ENCODE results near the gene CGB2.
"Not testable (repeated sequence)": the region's sequence is repeated elsewhere in the genome, so short reads cannot be mapped to it uniquely, and the experiment has no call there.

Gene CGB2

DNA sequence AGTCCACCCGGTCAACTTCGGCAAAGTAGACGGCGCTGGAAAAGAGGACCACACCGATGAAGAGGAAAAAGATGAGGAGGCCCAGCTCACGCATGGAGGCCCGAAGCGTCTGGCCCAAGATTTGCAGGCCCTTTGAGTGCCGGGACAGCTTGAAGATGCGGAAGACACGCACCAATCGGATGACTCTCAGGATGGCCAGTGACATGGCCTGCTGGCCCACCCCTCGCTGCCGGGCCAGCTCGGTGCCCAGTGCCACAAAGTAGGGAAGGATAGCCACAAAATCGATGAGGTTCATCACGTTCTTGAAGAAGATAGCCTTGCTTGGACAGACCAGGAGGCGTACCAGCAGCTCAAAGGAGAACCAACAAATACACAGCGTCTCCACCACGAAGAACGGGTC lies 38.7 kb downstream of the CGB2 start:
- DNase-seq: no peak

DNA sequence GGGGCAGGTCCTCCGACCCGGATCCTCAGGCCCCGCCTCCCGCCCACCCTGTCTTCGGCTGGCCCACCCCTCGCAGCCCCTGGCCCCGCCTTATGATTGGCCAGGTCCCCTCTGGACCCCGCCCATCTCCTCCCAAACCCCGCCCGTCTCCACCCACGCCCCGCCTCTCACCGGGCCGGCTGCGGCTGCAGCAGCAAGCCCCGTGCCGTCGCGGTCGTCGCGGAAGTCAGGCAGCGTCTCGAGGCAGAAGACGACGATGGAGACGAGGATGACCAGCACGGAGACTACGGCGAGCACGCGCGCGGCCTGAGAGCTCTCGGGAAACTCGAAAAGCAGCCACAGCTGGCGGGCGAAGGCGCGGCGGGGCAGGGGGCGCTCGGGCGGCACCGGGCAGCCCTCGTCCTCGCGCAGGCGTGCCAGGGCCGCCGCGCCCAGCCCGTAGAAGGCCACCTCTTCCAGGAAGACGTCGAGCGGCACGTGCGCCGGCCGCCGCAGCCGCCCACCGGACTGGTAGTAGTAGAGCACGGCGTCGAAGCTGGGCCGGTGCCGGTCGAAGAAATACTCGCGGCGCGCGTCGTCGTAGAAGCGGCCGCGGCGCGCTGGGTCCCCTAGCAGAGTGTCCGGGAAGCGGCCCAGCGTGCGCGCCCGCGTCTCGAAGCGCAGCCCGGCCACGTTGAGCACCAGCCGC lies 40.3 kb downstream of the CGB2 start:
- DNase-seq: no peak

DNA sequence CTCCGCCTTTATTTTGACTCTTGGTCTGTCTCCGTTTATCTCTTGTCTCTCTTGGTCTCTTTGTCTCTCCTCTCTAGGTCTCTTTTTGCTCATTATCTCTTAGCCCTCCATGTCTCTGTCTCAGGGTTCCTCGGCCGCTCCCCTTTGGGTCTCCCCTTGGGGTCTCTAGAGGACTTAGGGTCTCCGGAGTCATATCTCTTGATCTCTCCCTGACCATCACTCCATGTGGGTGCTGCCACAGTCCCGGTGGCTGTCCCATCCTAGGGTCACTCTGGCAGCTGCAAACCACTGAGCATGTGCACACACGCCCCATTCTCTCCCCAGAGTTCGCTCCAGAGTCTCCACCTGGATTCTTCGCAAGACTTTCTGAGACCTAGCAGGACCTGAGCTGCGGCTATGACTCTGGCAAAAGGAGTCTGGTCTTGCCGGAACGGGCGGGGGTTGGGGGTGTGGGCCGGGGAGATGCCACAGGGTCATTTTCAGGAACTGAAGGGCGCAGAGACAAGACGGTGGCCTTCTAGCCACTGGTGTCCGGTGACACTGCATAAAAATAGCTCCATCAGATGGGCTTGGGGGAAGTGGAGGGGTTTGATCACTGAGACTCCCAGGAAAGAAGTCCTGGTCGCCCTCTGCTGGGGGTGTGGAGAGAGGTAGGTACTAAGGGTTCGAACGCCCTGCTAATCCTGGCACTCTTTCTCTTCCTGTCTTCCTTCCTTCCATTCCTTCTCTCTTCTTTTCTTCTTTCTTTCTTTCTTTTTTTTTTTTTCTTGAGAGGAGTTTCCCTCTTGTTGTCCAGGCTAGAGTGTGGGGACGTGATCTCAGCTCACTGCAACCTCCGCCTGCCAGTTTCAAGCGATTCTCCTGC lies 42.1 kb downstream of the CGB2 start:
- no peak for DNase-seq

DNA sequence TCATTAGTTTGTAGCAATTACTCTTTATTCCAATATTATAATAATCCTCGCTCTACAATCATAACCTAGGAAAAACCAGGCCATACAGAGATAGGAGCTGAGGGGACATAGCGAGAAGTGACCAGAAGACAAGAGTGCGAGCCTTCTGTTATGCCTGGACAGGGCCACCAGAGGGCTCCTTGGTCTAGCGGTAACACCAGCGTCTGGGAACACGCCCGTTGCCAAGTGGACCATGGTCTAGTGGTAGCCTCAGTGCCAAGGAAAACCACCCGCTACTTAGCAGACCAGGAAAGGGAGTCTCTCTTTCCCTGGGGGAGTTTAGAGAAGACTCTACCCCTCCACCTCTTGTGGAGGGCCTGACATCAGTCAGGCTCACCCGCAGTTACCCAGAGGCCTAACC lies 43.2 kb downstream of the CGB2 start:
- DNase-seq: not testable (repeated sequence)

DNA sequence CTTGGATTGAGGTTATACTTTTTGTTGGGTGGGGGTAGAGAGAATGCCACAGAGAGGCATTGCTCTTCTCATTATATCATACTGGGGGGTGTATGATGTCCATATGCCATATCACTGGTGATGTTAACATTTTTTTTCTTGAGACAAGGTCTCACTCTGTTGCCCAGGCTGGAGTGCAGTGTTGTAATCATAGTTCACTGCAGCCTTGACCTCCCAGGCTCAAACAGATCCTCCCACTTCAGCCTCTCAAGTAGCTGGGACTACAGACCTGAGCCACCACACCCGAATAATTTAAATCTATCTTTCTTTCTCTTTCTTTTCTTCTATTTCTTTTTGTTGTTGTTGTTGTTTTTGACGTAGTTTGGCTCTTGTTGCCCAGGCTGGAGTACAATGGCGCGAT lies 48.7 kb downstream of the CGB2 start:
- DNase-seq: no peak

DNA sequence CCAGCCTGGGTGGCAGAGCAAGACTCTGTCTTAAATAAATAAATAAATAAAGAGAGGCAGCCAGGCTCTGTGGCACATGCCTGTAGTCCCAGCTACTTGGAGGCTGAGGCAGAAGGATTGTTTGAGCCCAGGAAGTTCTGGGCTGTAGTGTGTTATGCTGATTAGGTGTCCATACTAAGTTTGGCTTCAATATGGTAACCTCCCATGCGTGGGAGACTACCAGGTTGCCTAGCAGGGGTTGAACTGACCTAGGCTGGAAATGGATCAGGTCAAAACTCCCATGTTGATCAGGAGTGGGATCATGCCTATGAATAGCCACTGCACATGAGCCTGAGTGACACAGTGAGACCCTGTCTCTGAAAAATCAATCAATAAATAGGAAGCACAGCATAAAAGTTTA lies 49.6 kb downstream of the CGB2 start:
- no peak for DNase-seq
